NCI-H524 (cell line): ENCODE data around the gene CPSF4L.
A peak's percentile ranks its signal among the peaks of the same experiment; 100 is the strongest.
"Not testable (repeated sequence)": the region's sequence is repeated elsewhere in the genome, so short reads cannot be mapped to it uniquely, and the experiment has no call there.

Source experiments
- DNase-seq, 2 experiments: peaks; one replicate each; lab custom pipeline; 2025; lab: John Stamatoyannopoulos, UW

CPSF4L gene

GRCh38 chr17:73268582-73269328 lies 7.1 kb upstream of the CPSF4L start:
- DNase-seq: no peak

- DNase-seq: no peak
Observed at GRCh38 chr17:73267648-73268537, 6.2 kb upstream of the CPSF4L start.

- no peak for DNase-seq
Observed at GRCh38 chr17:73266796-73267195, 5.1 kb upstream of the CPSF4L start.

GRCh38 chr17:73265646-73266640 lies 4.3 kb upstream of the CPSF4L start:
- no peak for DNase-seq

GRCh38 chr17:73264448-73264847 lies 2.8 kb upstream of the CPSF4L start:
- DNase-seq: not testable (repeated sequence)

GRCh38 chr17:73262676-73263642 lies 1.3 kb upstream of the CPSF4L start:
- DNase-seq: no peak

GRCh38 chr17:73261952-73262675 lies 434 bp upstream of the CPSF4L start:
- no peak for DNase-seq

- no peak for DNase-seq
Observed at GRCh38 chr17:73257516-73257915, 4.2 kb downstream of the CPSF4L start.

- DNase-seq: no peak
Observed at GRCh38 chr17:73256220-73256619, 5.5 kb downstream of the CPSF4L start.

- peak in 1 of 2 experiments; percentile 71 for DNase-seq
Observed at GRCh38 chr17:73255671-73256181, 6.0 kb downstream of the CPSF4L start.

- DNase-seq: no peak
Observed at GRCh38 chr17:73251871-73252270, 9.8 kb downstream of the CPSF4L start.

- DNase-seq: no peak
Observed at GRCh38 chr17:73250851-73251640, 10.6 kb downstream of the CPSF4L start.

GRCh38 chr17:73249700-73250099 lies 12.0 kb downstream of the CPSF4L start:
- peak; percentile 85 to 94 for DNase-seq

GRCh38 chr17:73248532-73248931 lies 13.1 kb downstream of the CPSF4L start:
- DNase-seq: peak; percentile 54 to 79

GRCh38 chr17:73247726-73248125 lies 14.0 kb downstream of the CPSF4L start:
- DNase-seq: peak in 1 of 2 experiments; percentile 37

- DNase-seq: no peak
Observed at GRCh38 chr17:73240561-73240960, 21.1 kb downstream of the CPSF4L start.

GRCh38 chr17:73237714-73238113 lies 24.0 kb downstream of the CPSF4L start:
- no peak for DNase-seq

- DNase-seq: no peak
Observed at GRCh38 chr17:73234736-73235135, 26.9 kb downstream of the CPSF4L start.
